GM19397 (cell line): Measurements from ENCODE around the gene HOXD1.

Experiments
- ATAC-seq: cut with Tn5 transposase; IDR thresholded peaks from one replicate; pipeline ENCODE4 v1.9.1; 2021; ENCODE audit warnings: mild to moderate bottlenecking, moderate library complexity; ENCODE audit not compliant: unreplicated experiment

The HOXD1 gene

DNA sequence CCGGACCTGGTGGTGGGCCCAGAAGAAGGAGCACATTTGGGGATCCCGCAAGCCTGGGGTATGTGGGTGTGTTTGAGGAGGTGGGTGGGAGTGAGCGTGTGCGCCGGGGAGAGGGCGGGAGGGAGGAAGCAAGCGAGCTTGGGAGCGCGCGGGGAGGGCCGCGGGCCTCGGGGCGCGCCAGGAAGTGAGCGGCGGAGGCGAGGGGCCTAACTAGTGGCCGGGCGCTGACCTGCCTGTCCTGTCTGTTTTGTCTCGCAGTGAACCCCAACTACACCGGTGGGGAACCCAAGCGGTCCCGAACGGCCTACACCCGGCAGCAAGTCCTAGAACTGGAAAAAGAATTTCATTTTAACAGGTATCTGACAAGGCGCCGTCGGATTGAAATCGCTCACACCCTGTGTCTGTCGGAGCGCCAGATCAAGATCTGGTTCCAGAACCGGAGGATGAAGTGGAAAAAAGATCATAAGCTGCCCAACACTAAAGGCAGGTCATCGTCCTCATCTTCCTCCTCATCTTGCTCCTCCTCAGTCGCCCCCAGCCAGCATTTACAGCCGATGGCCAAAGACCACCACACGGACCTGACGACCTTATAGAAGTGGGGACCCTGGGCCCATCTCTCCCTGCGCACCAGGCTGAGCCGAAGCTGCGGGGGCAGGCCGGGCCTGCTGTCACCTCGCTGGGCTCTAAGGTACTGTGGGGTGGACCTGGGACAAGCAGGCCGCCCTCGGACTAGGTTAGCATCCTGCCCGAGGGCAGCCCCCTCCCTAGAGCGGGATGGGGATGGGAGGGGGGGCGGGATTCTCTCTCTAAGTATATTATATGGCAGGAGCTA lies 35.9 kb upstream of the HOXD1 start:
- ATAC-seq: no peak

- no peak for ATAC-seq
These were observed 33.8 kb upstream of the HOXD1 start for GRCh38 chr2:176154576-176155252.

DNA sequence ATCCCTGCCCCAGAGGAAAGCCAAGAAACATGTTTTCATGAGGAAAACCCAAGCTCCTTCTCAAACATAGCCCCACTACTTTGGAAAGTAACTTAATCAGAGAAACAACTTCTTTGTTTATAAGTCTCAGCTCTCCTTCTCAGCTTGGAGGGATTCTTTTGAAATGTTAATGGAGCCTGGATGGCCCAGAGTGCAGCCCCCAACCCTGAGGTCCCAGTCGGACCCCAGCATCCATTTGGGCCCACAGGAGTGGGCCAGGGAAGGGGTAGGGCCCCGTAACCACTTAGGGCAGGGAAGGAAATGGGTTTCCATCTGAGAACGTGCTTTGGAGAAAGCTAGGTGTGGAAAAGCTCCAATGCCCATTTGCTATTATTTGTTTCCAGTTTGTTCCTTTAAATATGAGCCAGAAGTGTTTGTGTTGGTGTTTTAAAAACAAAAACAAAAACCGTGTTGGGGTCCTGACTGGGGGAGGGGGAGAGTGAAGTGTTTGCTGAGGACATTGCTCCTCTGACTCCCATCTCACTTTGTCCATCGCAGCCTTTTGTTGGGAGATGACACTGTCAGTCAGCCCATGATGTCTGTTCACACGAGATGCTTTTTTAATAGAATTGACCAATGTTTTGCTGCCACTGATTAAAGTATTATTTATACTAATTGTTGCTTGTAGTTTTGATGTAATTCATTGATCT lies 33.0 kb upstream of the HOXD1 start:
- no peak for ATAC-seq

GRCh38 chr2:176156301-176156806 lies 32.1 kb upstream of the HOXD1 start:
- ATAC-seq: no peak

- ATAC-seq: no peak
These were observed 31.5 kb upstream of the HOXD1 start, which contains the start of gene HOXD3 for GRCh38 chr2:176156807-176157498. Gene HOXD3 (plus strand): TSS chr2:176157307. CDS start chr2:176169115, 11,808 bp downstream.

GRCh38 chr2:176157499-176158185 lies 30.8 kb upstream of the HOXD1 start:
- no peak for ATAC-seq

DNA sequence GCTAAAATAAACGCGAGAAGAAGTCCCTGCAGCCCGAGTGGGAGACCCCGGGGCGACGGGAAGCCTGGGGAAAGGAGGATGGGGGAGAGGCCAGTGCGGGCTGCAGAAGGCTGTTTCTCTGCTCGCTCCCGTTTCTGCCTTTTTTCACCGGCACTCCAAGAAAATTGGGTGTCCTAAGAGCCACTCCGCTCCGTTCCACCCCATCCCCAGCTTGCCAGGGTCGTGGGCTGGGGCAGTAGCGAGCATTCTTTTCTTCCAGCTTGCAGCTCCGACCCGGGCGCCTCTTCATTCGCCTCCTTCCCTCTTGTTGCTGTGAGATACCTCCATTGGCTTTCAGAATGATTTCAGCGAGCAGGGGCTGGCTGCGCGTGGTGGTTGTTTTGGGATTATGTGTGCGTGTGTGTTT lies 30.3 kb upstream of the HOXD1 start:
- ATAC-seq: no peak

GRCh38 chr2:176158855-176159662 lies 29.4 kb upstream of the HOXD1 start:
- ATAC-seq: no peak

GRCh38 chr2:176159663-176160250 lies 28.7 kb upstream of the HOXD1 start:
- no peak for ATAC-seq

- ATAC-seq: no peak
These were observed 28.1 kb upstream of the HOXD1 start for GRCh38 chr2:176160251-176160985.

GRCh38 chr2:176160986-176161824 lies 27.3 kb upstream of the HOXD1 start:
- no peak for ATAC-seq

- ATAC-seq: no peak
These were observed 26.4 kb upstream of the HOXD1 start for GRCh38 chr2:176161825-176162626.

GRCh38 chr2:176162911-176163671 lies 25.4 kb upstream of the HOXD1 start:
- ATAC-seq: no peak

DNA sequence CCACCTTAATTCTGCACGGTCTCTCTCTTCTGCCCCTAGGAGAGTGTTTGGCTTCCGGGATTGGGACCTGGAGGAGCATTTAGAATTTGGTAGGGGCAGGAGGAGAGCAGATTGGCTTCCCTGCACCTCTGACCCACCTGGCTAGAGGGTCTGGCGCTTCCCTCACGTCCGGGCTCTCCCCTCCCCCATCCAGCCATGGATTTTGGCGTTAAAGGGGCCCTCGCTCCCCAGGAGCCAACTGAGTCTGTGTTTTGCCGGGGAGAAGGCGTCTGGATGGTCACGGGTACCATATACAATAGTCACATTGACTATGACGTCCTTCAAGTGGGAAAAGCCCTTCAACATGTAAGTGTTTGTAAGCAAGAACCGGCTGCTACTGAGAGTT lies 24.8 kb upstream of the HOXD1 start:
- no peak for ATAC-seq

DNA sequence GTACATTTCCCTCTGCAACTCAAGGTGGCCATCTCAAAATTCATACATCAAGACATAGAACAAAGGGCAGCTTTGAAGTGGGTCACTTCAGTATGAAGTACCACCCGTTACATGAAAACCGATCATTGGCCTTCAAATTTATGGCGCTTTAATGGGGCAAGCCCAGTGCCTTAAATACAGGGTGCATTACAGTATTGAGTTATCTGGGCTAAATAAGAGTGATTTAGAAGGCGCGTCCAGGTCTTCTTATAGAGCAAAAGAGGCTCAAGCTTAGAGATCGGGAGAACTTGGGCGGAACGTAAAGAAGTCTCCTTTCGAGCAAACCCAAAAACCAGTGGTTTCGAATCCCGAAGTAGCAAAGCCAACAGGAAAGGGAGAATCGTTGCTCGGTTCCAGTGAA lies 24.3 kb upstream of the HOXD1 start:
- no peak for ATAC-seq
